SH-SY5Y (cell line): ENCODE measurements around the gene THADA.

Experiments
- GATA2 ChIP-seq: IDR thresholded peaks from 2 replicates; pipeline ENCODE4 v1.6.1; 2011; ENCODE audit warnings: mild to moderate bottlenecking, low read depth, low read length
- GATA3 ChIP-seq: IDR thresholded peaks from 2 replicates; pipeline ENCODE4 v1.6.1; 2011; ENCODE audit warnings: low read depth, mild to moderate bottlenecking, low read length, moderate library complexity

DNA sequence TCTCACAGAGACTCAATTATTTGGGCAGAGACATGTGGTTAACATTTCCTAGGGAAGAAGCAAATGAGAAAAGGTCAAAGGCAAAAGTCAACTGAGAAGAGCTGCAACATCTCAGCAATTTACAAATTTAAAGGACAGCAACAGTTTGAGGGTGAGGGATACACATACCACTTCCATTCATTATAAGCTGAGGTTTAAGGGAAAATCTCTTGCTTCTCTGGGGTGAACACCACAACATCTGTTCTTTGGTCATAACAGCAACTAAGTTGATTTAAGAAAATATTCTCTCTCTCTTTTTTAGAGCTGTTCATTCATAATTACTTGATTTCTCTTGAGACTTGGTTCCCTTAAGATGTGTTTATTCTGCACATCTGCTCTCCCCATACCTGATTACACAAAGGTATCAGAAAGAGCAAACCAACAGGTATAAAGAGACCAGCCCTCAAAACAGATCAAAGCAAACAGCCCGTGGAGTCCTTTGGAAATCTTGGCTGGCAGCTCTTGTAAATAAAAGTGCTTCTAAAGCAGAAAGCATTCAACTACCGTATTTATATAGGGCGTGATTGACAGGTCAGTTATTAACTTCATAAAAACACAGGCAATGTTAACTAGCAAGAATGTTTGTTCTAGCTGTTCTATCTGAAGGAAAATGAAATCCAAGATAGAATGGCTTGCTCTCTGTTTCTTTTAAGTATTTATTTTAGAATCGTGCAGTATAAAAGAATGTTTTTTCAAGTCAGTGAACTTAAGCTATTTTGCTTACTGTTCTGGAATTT is 132.8 kb downstream of the THADA start:
- no peak for TF ChIP-seq GATA3
- no peak for TF ChIP-seq GATA2
